GM12873 (cell line): ENCODE measurements around the gene ELOA2.

ENCODE experiments used
- TF ChIP-seq, protein P1 (sequence below): IDR thresholded peaks from 2 replicates; pipeline ENCODE4 v1.5.1; 2012; ENCODE audit warnings: low read depth, mild to moderate bottlenecking, moderate library complexity, low read length, control low read depth; ENCODE audit not compliant: insufficient read depth; ENCODE audit errors: missing control alignments

Gene ELOA2

GRCh38 chr18:47035156-47035671 lies at the start of gene ELOA2:
Gene ELOA2, minus strand, starts transcription at chr18:47035621. Its CDS starts 357 bp downstream, at chr18:47035264.
- TF ChIP-seq, protein P1, sequence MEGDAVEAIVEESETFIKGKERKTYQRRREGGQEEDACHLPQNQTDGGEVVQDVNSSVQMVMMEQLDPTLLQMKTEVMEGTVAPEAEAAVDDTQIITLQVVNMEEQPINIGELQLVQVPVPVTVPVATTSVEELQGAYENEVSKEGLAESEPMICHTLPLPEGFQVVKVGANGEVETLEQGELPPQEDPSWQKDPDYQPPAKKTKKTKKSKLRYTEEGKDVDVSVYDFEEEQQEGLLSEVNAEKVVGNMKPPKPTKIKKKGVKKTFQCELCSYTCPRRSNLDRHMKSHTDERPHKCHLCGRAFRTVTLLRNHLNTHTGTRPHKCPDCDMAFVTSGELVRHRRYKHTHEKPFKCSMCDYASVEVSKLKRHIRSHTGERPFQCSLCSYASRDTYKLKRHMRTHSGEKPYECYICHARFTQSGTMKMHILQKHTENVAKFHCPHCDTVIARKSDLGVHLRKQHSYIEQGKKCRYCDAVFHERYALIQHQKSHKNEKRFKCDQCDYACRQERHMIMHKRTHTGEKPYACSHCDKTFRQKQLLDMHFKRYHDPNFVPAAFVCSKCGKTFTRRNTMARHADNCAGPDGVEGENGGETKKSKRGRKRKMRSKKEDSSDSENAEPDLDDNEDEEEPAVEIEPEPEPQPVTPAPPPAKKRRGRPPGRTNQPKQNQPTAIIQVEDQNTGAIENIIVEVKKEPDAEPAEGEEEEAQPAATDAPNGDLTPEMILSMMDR = no peak

- TF ChIP-seq, protein P1 = no peak
Observed at GRCh38 chr18:47081578-47081977, 46.2 kb upstream of the ELOA2 start.

DNA sequence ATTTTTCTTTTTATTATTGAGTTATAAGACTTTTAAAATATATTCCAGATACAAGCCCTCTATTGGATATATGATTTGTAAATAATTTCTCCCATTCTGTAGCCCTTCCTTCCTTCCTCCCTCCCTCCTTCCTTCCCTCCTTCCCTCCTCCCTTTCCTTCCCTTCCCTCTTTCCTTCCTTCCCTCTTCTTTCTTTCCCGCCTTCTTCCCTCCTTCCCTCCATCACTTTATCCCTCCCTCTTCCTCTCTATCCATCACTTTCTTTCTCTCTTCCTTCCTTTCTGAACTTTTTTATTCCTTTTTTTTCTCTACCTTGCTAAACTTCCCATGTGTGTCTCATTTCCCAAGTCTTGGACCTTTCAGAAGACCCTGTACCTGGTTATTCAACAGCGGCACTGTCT lies 45.5 kb upstream of the ELOA2 start:
- TF ChIP-seq, protein P1 = no peak

DNA sequence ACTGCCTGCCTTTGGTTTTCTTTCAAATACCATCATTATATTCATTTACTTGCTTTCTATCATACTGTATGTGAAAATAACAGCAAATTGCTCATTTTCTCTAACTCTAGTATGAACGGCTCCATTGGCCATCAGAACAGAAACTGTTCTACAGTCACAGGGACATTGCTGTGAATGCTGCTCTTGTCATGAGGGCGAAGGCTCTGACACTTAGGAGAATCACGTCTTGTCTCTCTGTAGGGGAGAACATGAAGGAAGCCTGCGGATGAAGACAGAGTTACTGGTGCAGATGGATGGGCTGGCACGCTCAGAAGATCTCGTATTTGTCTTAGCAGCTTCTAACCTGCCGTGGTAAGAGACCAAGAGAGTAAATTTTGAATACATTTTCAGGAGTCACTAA lies 41.7 kb upstream of the ELOA2 start:
- TF ChIP-seq, protein P1 = no peak

GRCh38 chr18:47075098-47075883 lies 39.9 kb upstream of the ELOA2 start:
- TF ChIP-seq, protein P1 = no peak

GRCh38 chr18:47067648-47068047 lies 32.2 kb upstream of the ELOA2 start:
- TF ChIP-seq, protein P1 = no peak

GRCh38 chr18:47063096-47063495 lies 27.7 kb upstream of the ELOA2 start:
- TF ChIP-seq, protein P1 = no peak
